Liver (tissue), 9 donors: ENCODE data around the gene ATOH1. TPM values are rescaled to one million over a fixed set of nuclear protein-coding genes. Genes with fewer than 3 reads are reported as not detected.

Source experiments
- DNase-seq: peaks from one replicate; pipeline ENCODE4 v3.0.0-alpha.2; 2017; ENCODE audit warnings: low spot score
- H3K27ac ChIP-seq, 2 donors: one replicate each; pipeline ENCODE4 v1.7.0; 2013; ENCODE audit warnings: inconsistent platforms in 2 of 2, low read length in 2 of 2, control low read depth in 1 of 2, low read depth in 1 of 2, mild to moderate bottlenecking in 1 of 2
- H3K27me3 ChIP-seq, 4 donors: one replicate each; pipeline versions ENCODE4 v1.6.1 to v1.7.0; 2013; ENCODE audit warnings: low read length in 3 of 4, inconsistent platforms in 1 of 4, mild to moderate bottlenecking in 1 of 4, moderate library complexity in 1 of 4; ENCODE audit not compliant: control insufficient read depth in 4 of 4, insufficient read depth in 4 of 4
- H3K36me3 ChIP-seq, 4 donors: one replicate each; pipeline versions ENCODE4 v1.6.1 to v1.7.0; 2013; ENCODE audit warnings: low read length in 3 of 4, mild to moderate bottlenecking in 3 of 4, low read depth in 1 of 4, moderate library complexity in 1 of 4; ENCODE audit not compliant: control insufficient read depth in 4 of 4, insufficient read depth in 3 of 4
- H3K4me1 ChIP-seq, 4 donors: one replicate each; pipeline versions ENCODE4 v1.6.1 to v1.7.0; 2013; ENCODE audit warnings: low read length in 3 of 4, mild to moderate bottlenecking in 3 of 4, moderate library complexity in 1 of 4; ENCODE audit not compliant: control insufficient read depth in 4 of 4, insufficient read depth in 4 of 4
- H3K4me3 ChIP-seq, 3 donors: one replicate each; pipeline versions ENCODE4 v1.6.1 to v1.7.0; 2013; ENCODE audit warnings: low read length in 3 of 3, control low read depth in 1 of 3, low read depth in 1 of 3, mild to moderate bottlenecking in 1 of 3
- H3K9ac ChIP-seq, 2 donors: one replicate each; pipeline ENCODE4 v1.7.0; 2013; ENCODE audit warnings: low read length in 2 of 2, mild to moderate bottlenecking in 2 of 2, moderate library complexity in 2 of 2, control low read depth in 1 of 2, low read depth in 1 of 2
- H3K9me3 ChIP-seq, 4 donors: one replicate each; pipeline versions ENCODE4 v1.6.1 to v1.7.0; 2013; ENCODE audit warnings: low read length in 3 of 4; ENCODE audit not compliant: control insufficient read depth in 4 of 4
- EGR1 ChIP-seq, 2 donors: IDR thresholded peaks; 2 replicates each; pipeline ENCODE4 v1.6.1; 2016 to 2018; ENCODE audit warnings: antibody characterized with exemption in 2 of 2, low read depth in 2 of 2
- FOXA1 ChIP-seq: IDR thresholded peaks from 2 replicates; pipeline ENCODE4 v1.6.1; 2016; ENCODE audit warnings: antibody characterized with exemption
- FOXA2 ChIP-seq: IDR thresholded peaks from 2 replicates; pipeline ENCODE4 v1.6.1; 2016; ENCODE audit warnings: antibody characterized with exemption
- GABPA ChIP-seq, 2 donors: IDR thresholded peaks in 1 of 2; conservative IDR thresholded peaks in 1 of 2; 2 replicates each; pipeline ENCODE4 v1.6.1; 2016; ENCODE audit warnings: antibody characterized with exemption in 2 of 2, mild to moderate bottlenecking in 1 of 2, moderate library complexity in 1 of 2
- HNF4A ChIP-seq, 2 donors: conservative IDR thresholded peaks; 2 replicates each; pipeline ENCODE4 v1.6.1; 2016; ENCODE audit warnings: antibody characterized with exemption in 2 of 2, mild to moderate bottlenecking in 2 of 2
- HNF4G ChIP-seq: IDR thresholded peaks from 2 replicates; pipeline ENCODE4 v1.6.1; 2016; ENCODE audit warnings: antibody characterized with exemption
- JUND ChIP-seq, 2 donors: IDR thresholded peaks; 2 replicates each; pipeline ENCODE4 v1.6.1; 2016; ENCODE audit warnings: antibody characterized with exemption in 2 of 2
- NR2F2 ChIP-seq: IDR thresholded peaks from 2 replicates; pipeline ENCODE4 v1.6.1; 2016; ENCODE audit warnings: antibody characterized with exemption
- RAD21 ChIP-seq, 2 donors: IDR thresholded peaks; 2 replicates each; pipeline ENCODE4 v1.6.1; 2016; ENCODE audit warnings: antibody characterized with exemption in 2 of 2, mild to moderate bottlenecking in 2 of 2
- RXRA ChIP-seq, 2 donors: IDR thresholded peaks; 2 replicates each; pipeline ENCODE4 v1.6.1; 2017 to 2018; ENCODE audit warnings: antibody characterized with exemption in 2 of 2, mild to moderate bottlenecking in 1 of 2
- SP1 ChIP-seq: IDR thresholded peaks from 2 replicates; pipeline ENCODE4 v1.6.1; 2018; ENCODE audit warnings: antibody characterized with exemption, mild to moderate bottlenecking
- TAF1 ChIP-seq: conservative IDR thresholded peaks from 2 replicates; pipeline ENCODE4 v1.6.1; 2016; ENCODE audit warnings: antibody characterized with exemption, mild to moderate bottlenecking
- YY1 ChIP-seq: IDR thresholded peaks from 2 replicates; pipeline ENCODE4 v1.6.1; 2016; ENCODE audit warnings: antibody characterized with exemption, mild to moderate bottlenecking
- WGBS: extraction: QIAGEN DNeasy Blood & Tissue Kit; methylation state at CpG from one replicate; pipeline ENCODE4 v1.1.7; 2013; 5-methylcytosine and 5-hydroxymethylcytosine counted together
- polyA plus RNA-seq, 2 donors: library from polyadenylated mRNA; stranded (reverse) in 1 of 2; unstranded in 1 of 2; fragments of 200-250 nt in 1 of 2; fragments of >200 nt in 1 of 2; fragmentation: Nextera tagmentation in 1 of 2; extraction: Ambion mirVana in 1 of 2; gene quantifications; one replicate each; pipeline versions ENCODE4 v1.2.1 to v1.2.3, GENCODE V29; 2013 to 2015
- total RNA-seq, 2 donors: library from RNA; depleted of rRNA; stranded (reverse); fragments of >200 nt; gene quantifications; one replicate each; pipeline ENCODE4 v1.2.3, GENCODE V29; 2014
- TF ChIP-seq, protein P1 (sequence below): IDR thresholded peaks from 2 replicates; pipeline ENCODE4 v1.6.1; 2016; ENCODE audit warnings: antibody characterized with exemption
- TF ChIP-seq, protein P2 (sequence below): IDR thresholded peaks from 2 replicates; pipeline ENCODE4 v1.6.1; 2016; ENCODE audit warnings: antibody characterized with exemption, mild to moderate bottlenecking
- TF ChIP-seq, protein P3 (sequence below): IDR thresholded peaks from 2 replicates; pipeline ENCODE4 v1.6.1; 2016; ENCODE audit warnings: antibody characterized with exemption
- TF ChIP-seq, protein P4 (sequence below): fragments of 150-350 bp; IDR thresholded peaks from 2 replicates; pipeline ENCODE4 v1.5.1; 2017; ENCODE audit warnings: improper control_type of control experiment, low read depth, low read length; ENCODE audit not compliant: missing input control
- TF ChIP-seq, protein P5 (sequence below): IDR thresholded peaks from 2 replicates; pipeline ENCODE4 v1.6.1; 2016; ENCODE audit warnings: antibody characterized with exemption
- donor health status: healthy.
- donor health status: healthy.
- donor health status: healthy.
- donor health status: healthy.
- donor health status: healthy.

Gene ATOH1
- total and polyA plus RNA-seq, 4 donors = not detected

DNA sequence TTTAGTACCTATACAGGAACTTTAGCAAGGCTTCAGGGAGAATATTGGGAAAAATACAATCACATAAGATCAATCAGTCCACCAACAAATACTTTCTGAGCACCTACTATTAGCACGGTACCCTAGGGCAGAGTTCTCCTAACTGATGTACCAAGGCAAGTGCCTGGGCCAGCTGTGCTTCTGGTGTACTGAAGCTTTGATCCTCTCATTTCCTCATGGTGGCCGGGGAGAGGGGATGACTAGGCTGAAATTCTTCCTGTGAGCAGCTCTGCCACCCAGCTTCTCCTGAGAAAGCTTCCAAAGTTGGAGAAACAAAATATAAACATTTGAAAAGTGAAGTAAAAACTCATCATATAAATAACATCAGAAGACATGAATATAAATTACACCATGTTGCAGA, 49.3 kb upstream of the ATOH1 start:
- 56% methylated on average over 2 of the region's 2 CpGs for WGBS
- H3K27me3 ChIP-seq = peaks cover 0 to 11% (median 2%) of the 10 kb centered on the region in 4 donors
- H3K9me3 ChIP-seq = no peaks in the 10 kb centered on the region
- H3K36me3 ChIP-seq = no peaks in the 10 kb centered on the region
- H3K4me3 ChIP-seq = no peak overlapping the region
- no peak overlapping the region for H3K27ac ChIP-seq
- no peaks in the 10 kb centered on the region for H3K4me1 ChIP-seq
- TF ChIP-seq JUND (IDR thresholded peaks at IDR 0.05) (no peak), YY1 (no peak), RXRA (IDR thresholded peaks at IDR 0.05) (no peak), EGR1 (IDR thresholded peaks at IDR 0.05; ENCODE audit: low read depth in 2 of 2) (no peak), HNF4A (conservative IDR thresholded peaks at IDR 0.05) (no peak), RAD21 (IDR thresholded peaks at IDR 0.05) (no peak), NR2F2 (no peak), GABPA (IDR thresholded peaks at IDR 0.05 in 1 of 2, conservative IDR thresholded peaks at IDR 0.05 in 1 of 2) (no peak), FOXA2 (no peak), FOXA1 (no peak), SP1 (no peak), HNF4G (no peak), TAF1 (no peak)
- TF ChIP-seq, protein P1, sequence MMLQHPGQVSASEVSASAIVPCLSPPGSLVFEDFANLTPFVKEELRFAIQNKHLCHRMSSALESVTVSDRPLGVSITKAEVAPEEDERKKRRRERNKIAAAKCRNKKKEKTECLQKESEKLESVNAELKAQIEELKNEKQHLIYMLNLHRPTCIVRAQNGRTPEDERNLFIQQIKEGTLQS = no peak
- TF ChIP-seq, protein P2, sequence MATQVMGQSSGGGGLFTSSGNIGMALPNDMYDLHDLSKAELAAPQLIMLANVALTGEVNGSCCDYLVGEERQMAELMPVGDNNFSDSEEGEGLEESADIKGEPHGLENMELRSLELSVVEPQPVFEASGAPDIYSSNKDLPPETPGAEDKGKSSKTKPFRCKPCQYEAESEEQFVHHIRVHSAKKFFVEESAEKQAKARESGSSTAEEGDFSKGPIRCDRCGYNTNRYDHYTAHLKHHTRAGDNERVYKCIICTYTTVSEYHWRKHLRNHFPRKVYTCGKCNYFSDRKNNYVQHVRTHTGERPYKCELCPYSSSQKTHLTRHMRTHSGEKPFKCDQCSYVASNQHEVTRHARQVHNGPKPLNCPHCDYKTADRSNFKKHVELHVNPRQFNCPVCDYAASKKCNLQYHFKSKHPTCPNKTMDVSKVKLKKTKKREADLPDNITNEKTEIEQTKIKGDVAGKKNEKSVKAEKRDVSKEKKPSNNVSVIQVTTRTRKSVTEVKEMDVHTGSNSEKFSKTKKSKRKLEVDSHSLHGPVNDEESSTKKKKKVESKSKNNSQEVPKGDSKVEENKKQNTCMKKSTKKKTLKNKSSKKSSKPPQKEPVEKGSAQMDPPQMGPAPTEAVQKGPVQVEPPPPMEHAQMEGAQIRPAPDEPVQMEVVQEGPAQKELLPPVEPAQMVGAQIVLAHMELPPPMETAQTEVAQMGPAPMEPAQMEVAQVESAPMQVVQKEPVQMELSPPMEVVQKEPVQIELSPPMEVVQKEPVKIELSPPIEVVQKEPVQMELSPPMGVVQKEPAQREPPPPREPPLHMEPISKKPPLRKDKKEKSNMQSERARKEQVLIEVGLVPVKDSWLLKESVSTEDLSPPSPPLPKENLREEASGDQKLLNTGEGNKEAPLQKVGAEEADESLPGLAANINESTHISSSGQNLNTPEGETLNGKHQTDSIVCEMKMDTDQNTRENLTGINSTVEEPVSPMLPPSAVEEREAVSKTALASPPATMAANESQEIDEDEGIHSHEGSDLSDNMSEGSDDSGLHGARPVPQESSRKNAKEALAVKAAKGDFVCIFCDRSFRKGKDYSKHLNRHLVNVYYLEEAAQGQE = no peak
- TF ChIP-seq, protein P3, sequence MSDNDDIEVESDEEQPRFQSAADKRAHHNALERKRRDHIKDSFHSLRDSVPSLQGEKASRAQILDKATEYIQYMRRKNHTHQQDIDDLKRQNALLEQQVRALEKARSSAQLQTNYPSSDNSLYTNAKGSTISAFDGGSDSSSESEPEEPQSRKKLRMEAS = no peak
- TF ChIP-seq, protein P4, sequence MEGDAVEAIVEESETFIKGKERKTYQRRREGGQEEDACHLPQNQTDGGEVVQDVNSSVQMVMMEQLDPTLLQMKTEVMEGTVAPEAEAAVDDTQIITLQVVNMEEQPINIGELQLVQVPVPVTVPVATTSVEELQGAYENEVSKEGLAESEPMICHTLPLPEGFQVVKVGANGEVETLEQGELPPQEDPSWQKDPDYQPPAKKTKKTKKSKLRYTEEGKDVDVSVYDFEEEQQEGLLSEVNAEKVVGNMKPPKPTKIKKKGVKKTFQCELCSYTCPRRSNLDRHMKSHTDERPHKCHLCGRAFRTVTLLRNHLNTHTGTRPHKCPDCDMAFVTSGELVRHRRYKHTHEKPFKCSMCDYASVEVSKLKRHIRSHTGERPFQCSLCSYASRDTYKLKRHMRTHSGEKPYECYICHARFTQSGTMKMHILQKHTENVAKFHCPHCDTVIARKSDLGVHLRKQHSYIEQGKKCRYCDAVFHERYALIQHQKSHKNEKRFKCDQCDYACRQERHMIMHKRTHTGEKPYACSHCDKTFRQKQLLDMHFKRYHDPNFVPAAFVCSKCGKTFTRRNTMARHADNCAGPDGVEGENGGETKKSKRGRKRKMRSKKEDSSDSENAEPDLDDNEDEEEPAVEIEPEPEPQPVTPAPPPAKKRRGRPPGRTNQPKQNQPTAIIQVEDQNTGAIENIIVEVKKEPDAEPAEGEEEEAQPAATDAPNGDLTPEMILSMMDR = no peak
- TF ChIP-seq, protein P5, sequence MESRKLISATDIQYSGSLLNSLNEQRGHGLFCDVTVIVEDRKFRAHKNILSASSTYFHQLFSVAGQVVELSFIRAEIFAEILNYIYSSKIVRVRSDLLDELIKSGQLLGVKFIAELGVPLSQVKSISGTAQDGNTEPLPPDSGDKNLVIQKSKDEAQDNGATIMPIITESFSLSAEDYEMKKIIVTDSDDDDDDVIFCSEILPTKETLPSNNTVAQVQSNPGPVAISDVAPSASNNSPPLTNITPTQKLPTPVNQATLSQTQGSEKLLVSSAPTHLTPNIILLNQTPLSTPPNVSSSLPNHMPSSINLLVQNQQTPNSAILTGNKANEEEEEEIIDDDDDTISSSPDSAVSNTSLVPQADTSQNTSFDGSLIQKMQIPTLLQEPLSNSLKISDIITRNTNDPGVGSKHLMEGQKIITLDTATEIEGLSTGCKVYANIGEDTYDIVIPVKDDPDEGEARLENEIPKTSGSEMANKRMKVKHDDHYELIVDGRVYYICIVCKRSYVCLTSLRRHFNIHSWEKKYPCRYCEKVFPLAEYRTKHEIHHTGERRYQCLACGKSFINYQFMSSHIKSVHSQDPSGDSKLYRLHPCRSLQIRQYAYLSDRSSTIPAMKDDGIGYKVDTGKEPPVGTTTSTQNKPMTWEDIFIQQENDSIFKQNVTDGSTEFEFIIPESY = no peak
- DNase-seq = no peak
- no peak overlapping the region for H3K9ac ChIP-seq
